ENCODE results near the gene NOC2L. TPM values are rescaled to one million over a fixed set of nuclear protein-coding genes. Genes with fewer than 3 reads are reported as not detected.

NOC2L gene
- total and polyA plus RNA-seq, 9 of the 15 experiments (the other 6 are each of a cell fraction or from before 2014, with no cell fraction given), result 4.0 to 410 (median 200) TPM

GRCh38 chr1:923991-924655 lies 34.9 kb downstream of the NOC2L start:
- Histone ChIP-seq H3K36me3 (ENCODE audit: control insufficient read depth, insufficient read depth, low read length) (no peaks in the 10 kb centered on the region), H2AFZ (ENCODE audit: low read depth, low read length) (peak overlapping the region; percentile 79; the same call in 1 of the 2 replicates), H3K27me3 (ENCODE audit: control insufficient read depth in 2 of 2, insufficient read depth in 2 of 2, low read length in 2 of 2) (peaks cover 36 to 77% of the 10 kb centered on the region in 2 experiments), H3K4me3 (peak overlapping the region; percentile 44), H3K27ac (ENCODE audit: extremely low read depth, low read depth, low read length) (no peak overlapping the region), H3K9me3 (replicated peaks; ENCODE audit: control insufficient read depth, insufficient read depth, low read depth, low read length) (no peaks in the 10 kb centered on the region), H4K20me1 (replicated peaks; ENCODE audit: control insufficient read depth, insufficient read depth, low read length) (peaks cover 62% of the 10 kb centered on the region), H3K4me2 (ENCODE audit: insufficient read depth, low read length) (peak overlapping the region; percentile 65; the same call in 1 of the 2 replicates), H3K79me2 (ENCODE audit: control insufficient read depth, insufficient read depth, low read length) (no peaks in the 10 kb centered on the region), H3K9ac (ENCODE audit: insufficient read depth in 1 of 2, low read depth in 2 of 2, low read length in 2 of 2) (peak overlapping the region in 1 of 2 experiments; percentile 87; a peak in 2 of 4 replicates), H3K9me1 (ENCODE audit: control insufficient read depth, insufficient read depth, low read length) (no peaks in the 10 kb centered on the region), H3K4me1 (replicated peaks in 1 of 2; ENCODE audit: control insufficient read depth in 2 of 2, insufficient read depth in 2 of 2, low read length in 2 of 2) (peaks cover 21 to 94% of the 10 kb centered on the region in 2 experiments)
- POLR2A ChIA-PET, result no interaction called here
- no TSS peak for BruUV-seq (replicated peaks)
- DNase-seq (ENCODE audit: extremely low read depth in 1 of 4, low spot score in 3 of 4) (peak in 1 of 4 experiments; percentile 50), FAIRE-seq (no peak), ATAC-seq (no peak)
- intact Hi-C loops (cut with micrococcal nuclease) (loop anchor here (5.0 kb wide), 1 partner anchor 138 kb away; no protein-coding TSS in a partner anchor), in situ Hi-C loops (cut with MboI) (no loop called here)
- CTCF ChIA-PET (ENCODE audit: low intra/inter-chr PET ratio), result interaction anchor here (0.6 kb wide), 1 partner anchor 17 kb away, joined by 4 read pairs; no protein-coding TSS in a partner anchor
- WGBS (ENCODE audit: insufficient coverage, low coverage, missing lambda C conversion rate), result 1% methylated on average over 60 of the region's 98 CpGs
- TF ChIP-seq TBP (optimal IDR thresholded peaks at IDR 0.05; ENCODE audit: low read depth, low read length), result peak; percentile 1
- peak; percentile 89 for TF ChIP-seq ZFP36 (IDR thresholded peaks at IDR 0.05; ENCODE audit: low read depth, low read length, partially characterized antibody)
- TF ChIP-seq ZBTB7A (IDR thresholded peaks at IDR 0.05; ENCODE audit: borderline replicate concordance, control insufficient read depth, low read depth, low read length), result peak; percentile 24; the same call in 1 of the 2 replicates
- peak; percentile 85 for TF ChIP-seq CHD1 (IDR thresholded peaks at IDR 0.05; ENCODE audit: low read length)
- TF ChIP-seq THAP7 (CRISPR knock-in tag; IDR thresholded peaks at IDR 0.05), result peak; percentile 27; the same call in 1 of the 2 replicates
- TF ChIP-seq SIN3A (IDR thresholded peaks at IDR 0.05; ENCODE audit: borderline replicate concordance in 2 of 2, control insufficient read depth in 1 of 2, low read depth in 2 of 2, low read length in 2 of 2), result 0 out of 4 replicates have a peak, but pooled peaks of 1 of the 2 experiments have one; percentile 3
- TF ChIP-seq, protein P1, sequence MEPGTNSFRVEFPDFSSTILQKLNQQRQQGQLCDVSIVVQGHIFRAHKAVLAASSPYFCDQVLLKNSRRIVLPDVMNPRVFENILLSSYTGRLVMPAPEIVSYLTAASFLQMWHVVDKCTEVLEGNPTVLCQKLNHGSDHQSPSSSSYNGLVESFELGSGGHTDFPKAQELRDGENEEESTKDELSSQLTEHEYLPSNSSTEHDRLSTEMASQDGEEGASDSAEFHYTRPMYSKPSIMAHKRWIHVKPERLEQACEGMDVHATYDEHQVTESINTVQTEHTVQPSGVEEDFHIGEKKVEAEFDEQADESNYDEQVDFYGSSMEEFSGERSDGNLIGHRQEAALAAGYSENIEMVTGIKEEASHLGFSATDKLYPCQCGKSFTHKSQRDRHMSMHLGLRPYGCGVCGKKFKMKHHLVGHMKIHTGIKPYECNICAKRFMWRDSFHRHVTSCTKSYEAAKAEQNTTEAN (CRISPR knock-in tag; IDR thresholded peaks at IDR 0.05), result no peak
- no peak for TF ChIP-seq NFE2 (IDR thresholded peaks at IDR 0.05; ENCODE audit: low read depth)
- TF ChIP-seq ZNF146 (CRISPR knock-in tag; IDR thresholded peaks at IDR 0.05; ENCODE audit: unreplicated experiment), result no peak
- TF ChIP-seq HNRNPL (IDR thresholded peaks at IDR 0.05; ENCODE audit: low read depth, low read length), result 0 out of 2 replicates have a peak, but pooled peaks have one; percentile 10
- TF ChIP-seq HOMEZ (CRISPR knock-in tag; IDR thresholded peaks at IDR 0.05), result no peak
- TF ChIP-seq ZNF436 (CRISPR knock-in tag; IDR thresholded peaks at IDR 0.05), result peak; percentile 91
- peak; percentile 21 for TF ChIP-seq CCNT2 (IDR thresholded peaks at IDR 0.05; ENCODE audit: borderline replicate concordance, extremely low read depth, insufficient read length, low read depth, low read length)
- peak; percentile 35; the same call in 1 of the 2 replicates for TF ChIP-seq RB1 (IDR thresholded peaks at IDR 0.05; ENCODE audit: low read depth)
